GM18861 (cell line): ENCODE data around the gene SPACA6.
A peak's percentile ranks its signal among the peaks of the same experiment; 100 is the strongest.

Experiments
- ATAC-seq: cut with Tn5 transposase; IDR thresholded peaks from one replicate; pipeline ENCODE4 v1.9.1; 2021; ENCODE audit not compliant: unreplicated experiment

The SPACA6 gene

GRCh38 chr19:51703575-51704515 is 10.7 kb downstream of the SPACA6 start:
- peak; percentile 87 for ATAC-seq

- ATAC-seq, result no peak
Measured at GRCh38 chr19:51704626-51705025, 11.5 kb downstream of the SPACA6 start.

GRCh38 chr19:51706296-51706695 is 13.2 kb downstream of the SPACA6 start:
- ATAC-seq, result no peak

GRCh38 chr19:51706885-51707284 is 13.8 kb downstream of the SPACA6 start:
- ATAC-seq, result no peak

GRCh38 chr19:51708811-51709210 is 15.7 kb downstream of the SPACA6 start:
- ATAC-seq, result no peak

GRCh38 chr19:51709575-51709974 is 16.4 kb downstream of the SPACA6 start:
- ATAC-seq, result no peak

- ATAC-seq, result no peak
Measured at GRCh38 chr19:51710163-51710562, 17.0 kb downstream of the SPACA6 start.

GRCh38 chr19:51711702-51712101 is 18.6 kb downstream of the SPACA6 start:
- no peak for ATAC-seq

GRCh38 chr19:51712461-51713081 is 19.4 kb downstream of the SPACA6 start:
- no peak for ATAC-seq

GRCh38 chr19:51713319-51714285 is 20.5 kb downstream of the SPACA6 start:
- ATAC-seq, result no peak

GRCh38 chr19:51714848-51715247 is 21.7 kb downstream of the SPACA6 start:
- no peak for ATAC-seq

- no peak for ATAC-seq
Measured at GRCh38 chr19:51715850-51716249, 22.7 kb downstream of the SPACA6 start.

GRCh38 chr19:51716925-51717324 is 23.8 kb downstream of the SPACA6 start:
- ATAC-seq, result no peak

- ATAC-seq, result no peak
Measured at GRCh38 chr19:51719251-51719988, 26.3 kb downstream of the SPACA6 start.

- ATAC-seq, result no peak
Measured at GRCh38 chr19:51721905-51722304, 28.8 kb downstream of the SPACA6 start.

- ATAC-seq, result no peak
Measured at GRCh38 chr19:51722492-51722891, 29.4 kb downstream of the SPACA6 start.

- ATAC-seq, result no peak
Measured at GRCh38 chr19:51724543-51724942, 31.4 kb downstream of the SPACA6 start.

- no peak for ATAC-seq
Measured at GRCh38 chr19:51726049-51726448, 32.9 kb downstream of the SPACA6 start.

- ATAC-seq, result no peak
Measured at GRCh38 chr19:51727349-51727880, 34.3 kb downstream of the SPACA6 start.

GRCh38 chr19:51729781-51730180 is 36.7 kb downstream of the SPACA6 start:
- ATAC-seq, result no peak
